Left forelimb (tissue), 1 donor: ENCODE results near the gene RTCB.
A peak's percentile ranks its signal among the peaks of the same experiment; 100 is the strongest.

Experiments
- DNase-seq: peaks from one replicate; pipeline ENCODE4 v3.0.0-alpha.2; 2018; ENCODE audit warnings: low spot score

RTCB gene

DNA sequence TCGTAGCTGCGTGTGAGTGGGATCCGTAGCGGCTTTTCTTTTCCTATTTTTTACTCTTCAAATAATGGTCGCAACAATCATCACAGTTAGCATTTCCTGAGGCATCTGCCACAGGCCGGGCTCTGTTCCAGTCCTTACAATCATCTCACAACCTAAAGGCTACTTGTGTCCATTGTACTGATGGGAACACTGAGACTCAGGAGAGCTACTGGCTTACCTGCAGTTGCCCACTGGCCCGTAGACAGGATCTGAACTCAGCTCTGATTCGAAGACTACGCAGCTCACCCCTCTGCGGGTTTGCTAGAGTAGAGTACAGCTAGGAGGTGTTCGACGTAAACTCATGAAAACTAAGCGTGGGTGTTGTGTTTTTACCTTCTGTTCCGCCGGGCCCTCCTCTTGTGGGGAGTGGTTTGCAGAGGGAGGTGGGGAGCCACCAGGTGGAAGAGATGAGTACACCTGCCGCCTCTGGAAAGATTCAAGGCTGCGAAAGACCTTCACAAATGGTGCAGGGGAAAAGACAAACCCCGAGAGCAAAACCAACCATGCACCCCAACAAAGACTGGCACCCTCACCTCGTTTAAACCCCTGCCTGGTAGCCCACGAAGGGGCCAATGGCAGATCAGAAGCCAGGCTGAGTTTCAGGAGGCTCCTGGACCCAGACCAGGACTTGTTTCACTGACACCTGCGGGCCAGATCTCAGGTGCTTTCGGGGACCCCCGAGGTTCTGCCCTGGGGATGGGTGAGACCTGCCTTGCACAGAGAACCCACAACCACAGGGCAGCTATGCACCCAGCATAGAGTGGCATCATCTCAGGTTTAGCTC lies 72.6 kb downstream of the RTCB start:
- peak; percentile 47 for DNase-seq

- peak; percentile 36 for DNase-seq
Measured at GRCh38 chr22:32338757-32339156, 73.3 kb downstream of the RTCB start.
